ENCODE measurements around the gene PARP16. TPM values are rescaled to one million over a fixed set of nuclear protein-coding genes. Genes with fewer than 3 reads are reported as not detected.
A peak's percentile ranks its signal among the peaks of the same experiment; 100 is the strongest.

PARP16 gene
- total and polyA plus RNA-seq, 9 of the 15 experiments (the other 6 are each of a cell fraction or from before 2014, with no cell fraction given), result 3.0 to 9.9 (median 5.8) TPM

GRCh38 chr15:65286704-65287519 is at the start of gene PARP16 (continued):
- TF ChIP-seq ZNF143 (CRISPR knock-in tag; IDR thresholded peaks at IDR 0.05), result no peak
- TF ChIP-seq CTCF (IDR thresholded peaks at IDR 0.05 in 2 of 3, conservative IDR thresholded peaks at IDR 0.05 in 1 of 3; ENCODE audit: insufficient read depth in 2 of 3, low read depth in 1 of 3, low read length in 3 of 3), result peak in 2 of 3 experiments; percentile 56 to 67; a peak in 3 of 6 replicates
- TF ChIP-seq MCM3 (IDR thresholded peaks at IDR 0.05), result no peak
- TF ChIP-seq ILF3 (IDR thresholded peaks at IDR 0.05; ENCODE audit: borderline replicate concordance), result no peak
- no peak for TF ChIP-seq MAFG (tag; conservative IDR thresholded peaks at IDR 0.05)
- TF ChIP-seq GATAD2A (IDR thresholded peaks at IDR 0.05), result peak; percentile 11; the same call in 1 of the 2 replicates
- TF ChIP-seq ZNF217 (CRISPR knock-in tag; IDR thresholded peaks at IDR 0.05), result no peak
- TF ChIP-seq SP1 (CRISPR knock-in tag; IDR thresholded peaks at IDR 0.05), result peak; percentile 24; the same call in 1 of the 2 replicates

Data from K562 (cell line).